MCF 10A (cell line): ENCODE data around the gene XAB2. TPM values are rescaled to one million over a fixed set of nuclear protein-coding genes. Genes with fewer than 3 reads are reported as not detected.
"Not testable (repeated sequence)": the region's sequence is repeated elsewhere in the genome, so short reads cannot be mapped to it uniquely, and the experiment has no call there.

Source experiments
- BruUV-seq: library from RNA; stranded (reverse); fragments of 400-500 nt; replicated peaks from 2 replicates; lab custom pipeline; 2021; lab: Mats Ljungman, UMichigan
- CTCF ChIA-PET: fragments of 300-600 bp; sonication (Branson Sonifier 250); formaldehyde crosslinking; extraction: SDS; loops from one replicate; lab custom pipeline; 2021; ENCODE audit warnings: antibody characterized with exemption, inconsistent platforms; lab: Yijun Ruan, JAX
- POLR2A ChIA-PET: fragments of 300-600, 350-650 bp; sonication (Branson Sonifier 250); formaldehyde crosslinking; extraction: SDS; loops from one replicate; lab custom pipeline; 2020; ENCODE audit warnings: antibody characterized with exemption, inconsistent platforms; lab: Yijun Ruan, JAX
- DNase-seq: peaks from one replicate; pipeline ENCODE4 v3.0.0-alpha.2; 2018; ENCODE audit not compliant: unreplicated experiment
- H3K27ac Mint-ChIP-seq: one replicate; pipeline ENCODE4 v1.8.0; 2022; ENCODE audit warnings: mild to moderate bottlenecking, low read depth, mixed read lengths; ENCODE audit not compliant: unreplicated experiment
- H3K27me3 Mint-ChIP-seq: one replicate; pipeline ENCODE4 v1.8.0; 2022; ENCODE audit warnings: mixed read lengths; ENCODE audit not compliant: insufficient read depth, unreplicated experiment
- H3K36me3 Mint-ChIP-seq: one replicate; pipeline ENCODE4 v1.8.0; 2022; ENCODE audit warnings: mild to moderate bottlenecking, moderate library complexity, mixed read lengths; ENCODE audit not compliant: insufficient read depth, unreplicated experiment
- H3K4me1 Mint-ChIP-seq: one replicate; pipeline ENCODE4 v1.8.0; 2022; ENCODE audit warnings: mixed read lengths; ENCODE audit not compliant: insufficient read depth, unreplicated experiment
- H3K4me3 Mint-ChIP-seq: one replicate; pipeline ENCODE4 v1.8.0; 2022; ENCODE audit warnings: mild to moderate bottlenecking, moderate library complexity, mixed read lengths; ENCODE audit not compliant: unreplicated experiment
- H3K9me3 Mint-ChIP-seq: one replicate; pipeline ENCODE4 v1.8.0; 2022; ENCODE audit warnings: mixed read lengths; ENCODE audit not compliant: unreplicated experiment
- CTCF ChIP-seq: fragments of 200-600 bp; IDR thresholded peaks from one replicate; pipeline ENCODE4 v1.8.0; 2022; ENCODE audit warnings: antibody characterized with exemption, mild to moderate bottlenecking; ENCODE audit not compliant: unreplicated experiment
- intact Hi-C: fragments of 100-400 bp; cut with micrococcal nuclease; formaldehyde crosslinking; loops from 2 replicates; pipeline ENCODE4 v1.14.1; 2022
- microRNA-seq: library from miRNA; unstranded; fragments of <30 nt; microRNA quantifications from one replicate; pipeline ENCODE4 v1.2.0, GENCODE V29; 2022
- total RNA-seq: library from RNA; stranded (reverse); gene quantifications from 2 replicates; pipeline ENCODE4 v1.2.3, GENCODE V29; 2022

Gene XAB2
- total RNA-seq, 1 experiment from 2014 or later: 28.7 TPM

DNA sequence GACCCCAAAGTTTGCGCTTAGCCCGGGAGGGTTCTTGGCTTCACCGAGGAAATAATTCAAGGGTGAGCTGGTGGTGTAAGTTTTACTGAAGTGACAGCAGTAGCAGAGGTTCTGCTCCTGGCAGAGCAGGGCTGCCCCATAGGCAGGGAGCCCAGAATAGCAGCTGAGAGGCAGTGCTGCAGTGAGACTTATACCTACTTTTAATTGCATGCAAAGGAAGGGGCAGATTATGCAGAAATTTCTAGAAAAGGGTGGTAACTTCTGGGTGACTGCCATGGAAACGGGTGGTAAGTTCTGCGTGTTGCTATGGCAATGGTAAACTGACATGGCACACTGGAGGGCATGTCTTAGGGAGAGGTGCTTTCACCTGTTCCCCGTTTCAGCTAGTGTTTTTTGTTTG is 51.2 kb downstream of the XAB2 start:
- CTCF ChIA-PET: no interaction called here
- no peak overlapping the region for H3K27ac Mint-ChIP-seq
- TF ChIP-seq CTCF: no peak
- H3K4me3 Mint-ChIP-seq: no peak overlapping the region
- H3K4me1 Mint-ChIP-seq: peaks cover 18% of the 10 kb centered on the region
- no peaks in the 10 kb centered on the region for H3K36me3 Mint-ChIP-seq
- POLR2A ChIA-PET: interaction anchor here (0.6 kb wide), 3 partner anchors 10 to 72 kb away, joined by 3 read pairs; no protein-coding TSS in a partner anchor
- intact Hi-C loops: no loop called here
- DNase-seq: no peak
- H3K27me3 Mint-ChIP-seq: peaks cover 36% of the 10 kb centered on the region
- no TSS peak for BruUV-seq
- H3K9me3 Mint-ChIP-seq: no peaks in the 10 kb centered on the region

DNA sequence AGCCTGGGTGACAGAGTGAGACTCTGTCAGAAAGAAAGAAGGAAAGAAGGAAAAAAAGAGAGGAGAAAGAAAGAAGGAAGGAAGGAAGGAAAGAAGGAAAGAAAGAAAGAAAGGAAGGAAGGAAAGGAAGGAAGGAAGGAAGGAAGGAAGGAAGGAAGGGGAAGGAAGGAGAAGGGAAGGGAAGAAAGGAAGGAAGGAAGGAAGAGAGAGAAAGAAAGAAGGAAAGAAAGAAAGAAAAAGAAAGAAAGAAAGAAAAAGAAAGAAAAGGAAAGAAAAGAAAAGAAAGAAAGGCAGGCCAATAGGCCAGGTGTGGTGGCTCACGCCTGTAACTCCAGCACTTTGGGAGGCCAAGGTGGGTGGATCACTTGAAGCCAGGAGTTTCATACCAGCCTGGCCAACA is 51.9 kb downstream of the XAB2 start:
- peaks cover 36% of the 10 kb centered on the region for H3K27me3 Mint-ChIP-seq
- H3K4me3 Mint-ChIP-seq, H3K9me3 Mint-ChIP-seq, H3K36me3 Mint-ChIP-seq, intact Hi-C loops, DNase-seq, BruUV-seq, H3K27ac Mint-ChIP-seq: not testable (repeated sequence)
- ChIA-PET CTCF (interaction anchor here (0.6 kb wide), 1 partner anchor 223 kb away, joined by 3 read pairs; no protein-coding TSS in a partner anchor), POLR2A (interaction anchor here (1.6 kb wide), 1 partner anchor 20 kb away, joined by 6 read pairs; no protein-coding TSS in a partner anchor)
- H3K4me1 Mint-ChIP-seq: peaks cover 14% of the 10 kb centered on the region

- H3K36me3 Mint-ChIP-seq: no peaks in the 10 kb centered on the region
- no peak for TF ChIP-seq CTCF
- H3K4me1 Mint-ChIP-seq: peaks cover 15% of the 10 kb centered on the region
- H3K9me3 Mint-ChIP-seq: no peaks in the 10 kb centered on the region
- BruUV-seq: no TSS peak
- intact Hi-C loops: no loop called here
- DNase-seq: peak; percentile 76
- ChIA-PET POLR2A (interaction anchor here (1.6 kb wide), 1 partner anchor 21 kb away, joined by 6 read pairs; no protein-coding TSS in a partner anchor), CTCF (no interaction called here)
- H3K4me3 Mint-ChIP-seq: no peak overlapping the region
- peaks cover 36% of the 10 kb centered on the region for H3K27me3 Mint-ChIP-seq
- no peak overlapping the region for H3K27ac Mint-ChIP-seq
Measured at GRCh38 chr19:7575434-7576040, 53.8 kb downstream of the XAB2 start.

GRCh38 chr19:7570761-7571160 is 58.6 kb downstream of the XAB2 start:
- peaks cover 9% of the 10 kb centered on the region for H3K4me1 Mint-ChIP-seq
- H3K4me3 Mint-ChIP-seq: no peak overlapping the region
- DNase-seq: no peak
- H3K27ac Mint-ChIP-seq: no peak overlapping the region
- no peaks in the 10 kb centered on the region for H3K27me3 Mint-ChIP-seq
- intact Hi-C loops: no loop called here
- no peaks in the 10 kb centered on the region for H3K9me3 Mint-ChIP-seq
- no TSS peak for BruUV-seq
- no peaks in the 10 kb centered on the region for H3K36me3 Mint-ChIP-seq
- ChIA-PET CTCF (interaction anchor here (0.6 to 1.1 kb wide), 5 partner anchors 26 to 810 kb away, joined by 3 to 9 read pairs (median 3); partner anchors contain the start of gene TRAPPC5), POLR2A (interaction anchor here (0.6 to 2.8 kb wide), 10 partner anchors 18 to 267 kb away, joined by 3 to 18 read pairs (median 4); partner anchors contain the start of genes PET100, TRAPPC5 and XAB2)
- no peak for TF ChIP-seq CTCF

Small RNA genes lying within 50 kb of the gene (microRNA-seq; reads per million reads assigned to microRNA genes)
- not detected for gene MIR6792

Other genes with a start within 250 kb of the XAB2 start
- 5.5 and 6.4 TPM in 2 replicates for gene PEX11G, start 140.5 kb downstream of the XAB2 start, total RNA-seq
- 16.9 and 17.7 TPM in 2 replicates for gene ZNF358, start 113.4 kb downstream of the XAB2 start, total RNA-seq
- gene MCOLN1, start 106.9 kb downstream of the XAB2 start, total RNA-seq: 10.8 and 13.9 TPM in 2 replicates
- gene PNPLA6, start 93.8 kb downstream of the XAB2 start, total RNA-seq: 75.8 and 96.1 TPM in 2 replicates
- gene CAMSAP3, start 33.7 kb downstream of the XAB2 start, total RNA-seq: 6.7 and 9.1 TPM in 2 replicates
- gene PET100, start 248 bp upstream of the XAB2 start, total RNA-seq: 53.9 and 101 TPM in 2 replicates
- not detected in 2 replicates for gene PCP2, start 4.2 kb upstream of the XAB2 start, total RNA-seq
- 94.4 and 102 TPM in 2 replicates for gene STXBP2, start 7.6 kb upstream of the XAB2 start, total RNA-seq
- not detected in 2 replicates for gene RETN, start 39.5 kb upstream of the XAB2 start, total RNA-seq
- 0.44 TPM in 1 of 2 replicates, not detected in the other for gene MCEMP1, start 47.5 kb upstream of the XAB2 start, total RNA-seq
- gene TRAPPC5, start 51.3 kb upstream of the XAB2 start, total RNA-seq: 123 and 155 TPM in 2 replicates
- not detected in 2 replicates for gene FCER2, start 72.6 kb upstream of the XAB2 start, total RNA-seq
- not detected in 2 replicates for gene CLEC4G, start 102.6 kb upstream of the XAB2 start, total RNA-seq
- not detected in 2 replicates for gene CD209, start 118.0 kb upstream of the XAB2 start, total RNA-seq
- gene CLEC4M, start 133.7 kb upstream of the XAB2 start, total RNA-seq: not detected in 2 replicates
- 23.6 and 25.7 TPM in 2 replicates for gene EVI5L, start 200.7 kb upstream of the XAB2 start, total RNA-seq
- 0.10 and 0.26 TPM in 2 replicates for gene PRR36, start 244.8 kb upstream of the XAB2 start, total RNA-seq